Stimulated activated CD8-positive, alpha-beta memory T cell treated with anti-CD3 and anti-CD28 coated beads, Interleukin-4, amount 100 ng/mL, for 24 hours (primary cell): ENCODE results near the gene IRF2BPL.

Experiments
- DNase-seq: peaks from one replicate; pipeline ENCODE4 v3.0.0-alpha.2; 2020; ENCODE audit warnings: low read depth

IRF2BPL gene

DNA sequence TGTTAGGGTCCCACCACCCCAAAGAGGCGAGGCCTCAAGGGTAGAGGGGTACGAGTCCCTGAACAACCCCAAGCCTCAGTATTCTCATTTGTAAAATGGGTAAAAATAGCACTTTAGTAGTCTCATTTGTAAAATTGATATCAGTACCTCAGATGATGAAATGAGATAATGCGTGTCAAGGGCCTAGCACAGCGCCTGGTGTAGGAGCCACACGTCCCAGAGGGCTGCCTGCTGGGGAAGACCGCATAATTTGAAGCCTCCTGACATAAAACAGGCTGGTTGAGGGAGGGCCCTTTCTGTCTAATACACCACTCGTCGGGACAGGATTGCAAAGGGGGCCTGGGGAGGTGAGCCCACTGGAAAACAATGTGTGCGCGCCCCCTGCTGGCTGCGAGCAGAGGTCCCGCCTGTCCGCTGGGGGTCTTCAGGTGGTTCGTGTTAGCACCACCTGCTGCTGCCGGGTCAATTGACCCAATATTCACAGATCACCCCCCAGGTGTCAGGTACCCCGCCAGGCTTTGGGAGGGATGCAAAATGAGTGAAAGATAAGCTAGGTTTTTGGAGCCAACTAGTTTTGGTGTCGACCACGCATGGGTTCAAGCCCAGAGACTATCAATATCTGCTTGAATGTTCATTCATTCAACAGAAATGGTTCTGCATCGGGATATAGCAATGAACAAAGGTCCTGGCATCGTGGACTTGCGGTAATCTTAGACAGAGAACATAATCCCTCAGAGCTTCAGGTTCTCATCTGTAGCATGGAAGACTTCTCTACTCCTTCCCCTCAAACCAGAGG is 24.7 kb upstream of the IRF2BPL start:
- DNase-seq, result peak; percentile 64

DNA sequence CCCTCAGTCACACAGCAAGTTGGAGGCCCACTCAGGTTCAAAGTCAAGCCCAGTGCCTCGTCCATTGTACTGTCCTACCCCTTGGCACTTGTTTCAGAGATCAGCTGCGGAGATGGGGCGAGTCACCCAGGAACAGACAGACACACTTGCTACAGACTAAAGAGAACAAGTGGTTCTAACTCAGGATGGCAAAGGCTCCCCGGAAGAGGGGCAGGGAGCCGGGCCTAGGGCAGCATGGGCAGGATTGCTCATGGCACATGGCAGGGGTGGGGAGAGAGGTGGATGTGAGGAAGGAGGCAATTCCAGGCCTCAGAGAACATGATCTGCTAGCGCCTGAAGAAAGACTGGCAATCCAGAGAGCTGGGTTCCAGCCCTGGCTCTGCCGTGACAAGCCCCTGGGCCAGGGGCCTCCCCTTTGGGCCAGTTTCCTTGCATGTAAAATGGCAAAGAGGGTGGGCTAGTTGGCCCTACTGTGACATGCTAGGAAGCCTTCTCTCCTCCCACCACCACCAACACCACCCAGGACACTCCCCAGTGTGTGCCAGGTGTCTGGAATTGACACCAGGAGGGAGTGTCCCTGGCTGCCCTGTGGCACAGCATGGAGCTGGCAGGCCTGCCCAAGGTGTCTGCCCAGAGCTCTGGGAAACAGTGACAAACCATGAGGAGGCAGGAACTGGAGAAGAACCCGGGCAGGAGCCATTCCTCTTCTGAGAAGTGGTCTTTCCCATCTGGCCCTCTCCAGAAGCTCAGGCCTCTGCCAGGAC is 24.0 kb upstream of the IRF2BPL start:
- no peak for DNase-seq

GRCh38 chr14:77051116-77051515 is 22.6 kb upstream of the IRF2BPL start:
- no peak for DNase-seq

DNA sequence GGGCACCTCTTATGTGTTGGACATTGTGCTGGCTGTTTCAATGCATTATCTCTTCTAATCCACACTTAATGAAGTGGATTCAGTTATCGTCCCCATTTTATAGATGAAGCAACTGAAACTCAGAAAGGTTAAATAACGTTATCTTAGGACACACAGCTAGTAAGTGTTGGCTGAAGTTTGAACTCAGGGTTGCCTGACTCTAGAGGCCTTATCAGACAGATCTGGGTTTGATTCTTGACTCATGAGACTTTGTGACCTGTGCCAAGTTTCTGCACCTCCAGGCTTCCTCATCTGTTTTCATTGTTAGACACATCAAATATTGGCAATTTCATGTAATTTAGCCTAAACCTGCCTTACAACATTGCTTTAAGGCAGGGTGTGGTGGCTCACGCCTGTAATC is 18.2 kb upstream of the IRF2BPL start:
- DNase-seq, result no peak

- no peak for DNase-seq
Measured at GRCh38 chr14:77045238-77046162, 17.0 kb upstream of the IRF2BPL start.

DNA sequence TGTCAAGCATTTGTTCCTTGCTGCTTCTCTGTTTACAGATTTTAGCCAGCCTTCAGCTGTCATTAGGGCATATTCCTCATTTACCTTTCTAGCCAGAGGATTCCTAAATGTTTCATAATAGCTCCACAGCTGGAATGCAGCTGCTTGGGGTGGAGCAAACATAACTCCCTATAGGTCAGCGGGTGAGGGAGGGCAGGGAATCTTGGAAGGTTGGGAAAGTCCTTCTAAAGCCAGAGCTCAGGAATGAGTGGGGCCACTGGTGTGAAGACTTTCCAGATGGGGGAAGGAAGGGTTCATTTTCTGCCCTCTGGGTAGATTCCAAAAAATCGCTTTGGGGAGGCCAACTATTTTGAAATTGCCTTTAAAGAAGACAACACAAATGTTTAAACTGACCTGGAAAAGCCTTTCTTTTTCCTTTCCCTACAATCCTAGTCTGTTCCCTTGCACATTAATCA is 16.3 kb upstream of the IRF2BPL start:
- DNase-seq, result no peak

DNA sequence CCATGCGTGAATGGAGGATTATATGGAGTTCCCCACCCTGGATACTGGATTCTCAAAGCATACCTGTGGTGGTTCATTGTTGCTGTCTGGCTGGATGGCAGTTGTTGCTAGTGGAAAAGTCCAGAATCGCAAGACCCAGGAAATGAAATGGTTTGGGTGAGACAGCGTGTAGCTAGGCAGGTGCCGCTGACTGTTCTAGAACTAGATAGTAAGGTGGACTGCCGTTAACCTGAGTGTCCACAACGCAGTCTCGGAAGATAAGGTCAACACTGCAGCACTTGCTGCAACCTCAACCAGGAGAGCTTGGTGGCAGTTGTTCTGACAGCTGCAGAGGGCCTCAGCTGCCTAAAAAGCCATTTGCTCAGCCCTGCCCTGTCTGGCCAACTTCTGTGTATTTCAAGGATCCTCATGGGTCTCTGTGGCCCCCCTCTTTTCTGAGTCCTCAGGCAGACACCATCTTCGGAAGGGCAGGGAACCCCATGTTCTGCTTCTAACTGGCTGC is 15.5 kb upstream of the IRF2BPL start:
- DNase-seq, result no peak

DNA sequence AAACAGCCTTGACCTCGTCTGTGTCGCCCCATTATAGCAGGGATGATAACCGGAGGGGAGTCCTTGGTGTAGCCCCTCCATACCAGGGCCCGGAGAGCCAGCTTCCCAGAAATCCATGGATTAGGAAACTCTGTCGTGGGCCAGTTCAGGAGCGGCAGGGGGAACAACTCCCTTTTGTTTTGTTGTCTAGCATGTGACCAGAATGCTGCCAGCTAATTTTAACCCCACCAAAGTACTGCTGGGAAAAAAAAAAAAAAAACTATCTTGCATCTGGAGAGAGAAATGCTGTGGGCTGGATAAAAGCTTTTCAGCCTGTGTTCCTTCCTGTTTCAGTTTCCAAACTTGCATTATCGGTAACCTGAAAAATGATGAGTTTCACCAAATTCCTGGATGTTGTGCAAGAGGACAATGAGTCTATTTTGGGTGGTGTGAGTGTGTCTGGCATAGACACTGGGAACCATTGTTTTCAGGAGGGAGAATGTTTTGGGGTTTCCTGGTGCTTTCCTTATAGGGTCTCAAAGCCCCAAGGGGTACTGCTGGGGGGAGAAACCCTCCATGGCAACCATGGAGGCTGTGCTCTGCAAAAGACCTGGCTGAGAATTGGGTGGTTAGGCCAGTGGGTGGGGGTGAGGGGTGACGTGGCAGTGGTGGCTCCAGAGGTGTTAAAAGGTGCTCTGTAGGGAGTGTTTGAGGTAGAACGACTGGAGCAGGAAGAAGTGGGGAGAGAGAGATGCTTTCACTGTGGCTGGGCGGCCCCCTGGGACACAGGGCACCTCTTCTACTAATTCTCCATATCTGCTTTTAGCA is 14.9 kb upstream of the IRF2BPL start:
- DNase-seq, result no peak

DNA sequence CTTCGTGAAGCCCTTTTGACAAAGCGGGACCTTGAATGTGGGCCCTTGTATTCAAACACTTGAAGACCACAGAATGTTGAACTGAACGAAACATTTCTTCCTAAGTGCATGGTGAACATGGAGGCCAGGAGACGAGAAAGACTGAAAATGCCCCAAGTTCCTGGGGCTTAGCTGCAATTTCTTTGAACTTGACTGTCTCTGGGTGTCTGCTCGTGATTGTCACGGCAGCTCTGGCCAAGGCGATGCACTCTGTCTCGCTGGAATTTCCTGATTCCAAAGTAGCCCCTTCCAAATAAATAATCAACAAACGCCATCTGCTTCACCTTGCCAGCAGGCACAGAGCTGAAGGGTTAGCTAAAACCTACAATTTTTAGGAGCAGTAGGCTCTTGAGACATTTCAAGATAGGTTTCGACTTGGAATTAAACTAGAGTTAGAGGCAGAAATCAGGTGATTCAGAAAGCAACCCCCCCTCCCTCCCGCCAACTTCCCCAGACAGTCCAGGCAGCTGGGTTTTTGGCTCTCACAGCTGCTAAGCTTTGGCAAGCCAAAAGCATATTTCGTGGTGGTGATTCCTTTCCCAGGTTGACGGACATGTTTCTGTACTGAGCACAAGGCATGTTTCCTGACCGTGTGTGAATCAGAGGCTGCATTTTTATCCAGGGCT is 13.5 kb upstream of the IRF2BPL start:
- DNase-seq, result no peak

GRCh38 chr14:77040741-77041653 is 12.5 kb upstream of the IRF2BPL start:
- DNase-seq, result no peak

GRCh38 chr14:77040059-77040740 is 11.7 kb upstream of the IRF2BPL start:
- peak; percentile 89 for DNase-seq

DNA sequence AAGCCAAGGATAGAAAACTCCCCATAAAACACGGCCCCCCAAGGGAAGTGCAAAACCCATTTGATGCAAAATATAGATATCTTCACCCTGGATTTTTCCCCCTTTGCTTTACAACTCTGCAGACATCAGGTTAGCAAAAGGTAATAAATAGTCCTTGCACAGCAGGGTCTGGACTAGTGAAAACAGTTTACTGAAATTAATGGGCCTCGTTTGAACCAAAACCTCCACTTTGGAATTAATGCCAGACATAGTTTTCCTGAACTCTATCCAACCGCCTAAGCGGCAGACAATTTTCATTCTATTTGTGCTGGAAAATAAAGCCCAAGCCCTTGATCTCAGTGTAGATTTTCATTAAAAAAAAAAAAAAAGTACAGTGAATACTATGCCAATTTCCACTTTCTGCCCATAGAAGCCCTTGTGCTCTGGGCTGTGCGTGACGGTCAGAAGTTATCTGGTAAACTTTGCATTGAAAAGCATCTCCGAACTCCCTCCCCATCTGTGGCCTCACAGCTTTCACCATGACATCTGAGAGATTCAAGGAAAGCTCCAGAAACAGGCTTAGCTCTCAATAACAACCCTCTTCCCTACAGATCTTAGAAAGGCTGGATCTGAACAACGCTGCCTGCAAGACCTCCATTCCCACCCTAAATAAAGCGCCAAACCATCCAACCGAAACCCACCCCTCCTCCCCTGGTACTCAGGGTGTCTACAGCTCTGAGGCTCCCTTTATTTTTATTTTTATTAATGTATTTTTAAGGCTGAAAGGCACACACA is 11.0 kb upstream of the IRF2BPL start:
- no peak for DNase-seq

DNA sequence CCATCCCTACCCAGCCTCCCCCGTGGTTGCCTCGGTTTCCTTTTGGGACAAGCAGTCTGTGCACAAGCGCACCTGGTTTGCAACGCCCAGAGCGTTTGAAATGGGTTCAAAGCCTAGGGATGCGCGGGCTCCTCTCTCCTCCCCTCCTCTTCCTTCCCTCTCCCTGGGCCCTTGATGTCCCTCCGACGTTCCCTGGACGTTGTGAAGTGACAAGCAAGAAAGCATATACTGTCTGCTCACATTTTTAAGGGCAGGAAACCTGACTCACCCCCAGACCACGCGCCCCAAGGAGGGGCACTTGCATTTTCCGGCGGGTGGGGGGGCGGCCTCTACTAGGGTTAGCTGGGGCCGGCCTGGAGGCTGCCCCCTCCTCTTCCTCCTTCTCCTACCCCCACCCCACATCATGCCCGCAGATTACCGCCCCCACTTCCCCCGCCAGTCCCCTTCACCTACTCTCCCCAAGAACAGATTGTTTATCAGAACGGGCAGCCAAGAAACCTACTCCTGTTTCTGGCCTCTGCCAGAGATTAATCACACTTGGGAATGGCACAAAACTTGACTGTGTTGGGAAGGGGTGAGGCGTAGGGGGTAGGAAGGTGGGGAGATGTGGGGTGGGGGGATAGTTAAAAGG is 9.5 kb upstream of the IRF2BPL start:
- no peak for DNase-seq

DNA sequence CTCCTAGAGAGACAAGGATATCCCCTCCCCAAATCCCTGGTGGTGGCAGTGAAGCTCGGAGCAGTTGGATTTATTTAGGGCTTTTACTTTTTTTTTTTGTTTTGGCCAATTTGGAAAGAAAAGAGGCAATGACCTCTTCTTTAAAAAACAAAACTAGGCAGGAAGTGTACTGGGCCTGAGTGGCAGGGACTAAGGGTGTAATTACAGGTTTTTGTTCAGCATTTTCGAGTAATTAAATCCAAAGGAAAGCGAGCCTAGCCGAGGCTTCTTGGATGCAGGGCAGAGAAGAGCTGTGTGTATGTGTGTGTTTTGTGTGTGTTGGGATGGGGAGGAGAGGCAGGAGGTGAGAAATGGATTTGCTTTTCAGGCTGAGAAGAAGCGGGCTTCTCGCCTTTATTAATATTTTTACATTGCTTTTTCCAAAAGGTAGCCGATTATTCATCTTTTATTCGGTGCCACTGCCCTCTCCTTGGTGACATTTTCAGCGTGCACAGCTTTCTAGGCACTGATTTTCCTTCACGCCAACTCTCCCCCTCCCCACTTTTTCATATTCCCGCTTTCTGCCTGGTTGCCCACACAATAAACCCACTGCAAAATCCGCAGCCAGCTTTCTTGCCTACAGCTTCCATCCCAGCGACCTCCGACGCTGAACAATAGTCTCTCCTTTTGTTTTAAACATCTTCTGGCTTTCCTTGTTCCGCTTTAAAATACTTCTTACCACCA is 8.9 kb upstream of the IRF2BPL start:
- DNase-seq, result no peak

DNA sequence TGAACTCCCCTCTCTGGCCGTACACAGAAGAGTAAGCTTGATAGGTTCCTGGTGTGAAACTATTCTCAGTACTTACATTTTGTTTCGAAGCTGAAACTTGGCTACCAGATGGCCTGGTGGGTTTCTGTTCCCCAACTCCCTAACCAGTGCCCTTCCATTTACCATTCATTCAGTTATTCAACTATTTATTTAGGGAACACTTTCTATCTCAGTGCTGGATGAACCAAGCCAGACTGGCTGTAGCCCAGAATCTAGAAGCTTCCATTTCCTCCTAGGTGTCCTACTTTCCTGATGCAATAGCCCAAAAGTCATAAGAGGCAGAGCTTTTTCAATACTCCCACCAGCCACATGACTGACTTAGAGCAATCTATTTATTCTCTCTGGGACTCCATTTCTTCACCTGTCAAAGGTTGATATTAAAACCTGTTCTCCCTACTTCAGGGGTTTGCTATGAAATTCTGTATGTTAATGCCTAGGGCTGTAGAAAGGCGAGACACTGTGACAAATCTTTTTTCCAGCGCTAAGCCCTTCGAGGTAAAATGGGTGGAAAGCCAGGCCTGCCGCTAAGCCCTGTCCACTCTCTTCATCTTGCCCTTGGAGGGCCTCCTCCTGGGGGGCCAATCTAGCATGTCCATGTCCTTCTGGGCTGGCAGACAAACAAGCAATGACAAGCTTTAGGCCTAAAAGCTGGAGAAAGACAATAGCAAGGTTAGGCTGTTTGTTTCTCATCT is 8.1 kb upstream of the IRF2BPL start:
- no peak for DNase-seq

DNA sequence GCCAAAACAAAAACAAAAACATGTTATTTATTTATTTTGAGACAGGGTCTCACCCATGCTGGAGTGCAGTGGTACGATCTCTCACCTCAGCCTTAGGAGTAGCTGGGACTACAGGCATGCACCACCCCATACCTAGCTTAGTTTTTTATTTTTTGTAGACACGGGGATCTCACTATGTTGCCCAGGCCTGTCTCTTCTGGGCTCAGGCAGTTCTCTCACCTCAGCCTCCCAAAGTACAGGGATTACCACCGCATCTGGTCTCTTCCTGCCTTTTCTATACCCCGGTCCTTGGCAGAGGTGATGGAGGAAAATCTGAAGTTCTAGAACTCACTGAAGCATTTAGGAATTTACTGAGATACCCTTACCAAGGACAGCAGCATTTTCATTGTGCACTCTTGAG is 6.8 kb upstream of the IRF2BPL start:
- no peak for DNase-seq
